ENCODE data around the gene ATP8B4.

DNA sequence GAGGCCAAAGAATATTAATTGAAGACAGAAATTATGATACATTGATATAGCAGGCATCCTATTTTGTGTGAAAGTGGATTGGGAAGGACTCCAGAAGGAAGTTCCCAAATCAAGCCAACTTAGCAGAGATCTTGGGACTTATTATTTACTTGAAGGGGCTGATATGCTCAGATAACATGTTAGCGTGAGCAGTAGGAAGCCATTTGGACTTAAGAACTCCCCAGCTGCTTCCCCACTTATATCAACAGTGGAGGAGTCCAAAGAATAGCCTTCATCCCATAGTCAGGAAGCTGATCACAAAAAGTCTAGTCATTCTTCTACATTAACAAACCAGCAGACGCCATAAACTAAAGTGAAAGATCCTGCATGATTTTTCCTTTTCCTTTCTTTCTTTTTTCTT, 200.0 kb downstream of the ATP8B4 start:
- TF ChIP-seq, protein P1, sequence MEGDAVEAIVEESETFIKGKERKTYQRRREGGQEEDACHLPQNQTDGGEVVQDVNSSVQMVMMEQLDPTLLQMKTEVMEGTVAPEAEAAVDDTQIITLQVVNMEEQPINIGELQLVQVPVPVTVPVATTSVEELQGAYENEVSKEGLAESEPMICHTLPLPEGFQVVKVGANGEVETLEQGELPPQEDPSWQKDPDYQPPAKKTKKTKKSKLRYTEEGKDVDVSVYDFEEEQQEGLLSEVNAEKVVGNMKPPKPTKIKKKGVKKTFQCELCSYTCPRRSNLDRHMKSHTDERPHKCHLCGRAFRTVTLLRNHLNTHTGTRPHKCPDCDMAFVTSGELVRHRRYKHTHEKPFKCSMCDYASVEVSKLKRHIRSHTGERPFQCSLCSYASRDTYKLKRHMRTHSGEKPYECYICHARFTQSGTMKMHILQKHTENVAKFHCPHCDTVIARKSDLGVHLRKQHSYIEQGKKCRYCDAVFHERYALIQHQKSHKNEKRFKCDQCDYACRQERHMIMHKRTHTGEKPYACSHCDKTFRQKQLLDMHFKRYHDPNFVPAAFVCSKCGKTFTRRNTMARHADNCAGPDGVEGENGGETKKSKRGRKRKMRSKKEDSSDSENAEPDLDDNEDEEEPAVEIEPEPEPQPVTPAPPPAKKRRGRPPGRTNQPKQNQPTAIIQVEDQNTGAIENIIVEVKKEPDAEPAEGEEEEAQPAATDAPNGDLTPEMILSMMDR (IDR thresholded peaks at IDR 0.05; ENCODE audit: insufficient read depth, low read length, poor library complexity, severe bottlenecking): no peak
- no peak for TF ChIP-seq EZH2phosphoT487 (conservative IDR thresholded peaks at IDR 0.05; ENCODE audit: low read length)

All from SU-DHL-6 (cell line).